PFSK-1 (cell line): ENCODE measurements around the gene BCL2L13.

ENCODE experiments used
- FOXP2 ChIP-seq: optimal IDR thresholded peaks from 2 replicates; pipeline ENCODE3; 2011; ENCODE audit warnings: borderline replicate concordance, control low read depth, inconsistent platforms; ENCODE audit not compliant: insufficient read depth; ENCODE audit errors: extremely low read length, extremely low read depth
- POLR2AphosphoS5 ChIP-seq: IDR thresholded peaks from 2 replicates; pipeline ENCODE4 v1.6.1; 2012; ENCODE audit warnings: low read depth, mild to moderate bottlenecking, control low read depth, low read length, moderate library complexity
- SIN3A ChIP-seq: IDR thresholded peaks from 2 replicates; pipeline ENCODE4 v1.6.1; 2012; ENCODE audit warnings: mild to moderate bottlenecking, low read length, moderate library complexity, borderline replicate concordance; ENCODE audit not compliant: insufficient read depth
- TAF1 ChIP-seq: IDR thresholded peaks from 2 replicates; pipeline ENCODE4 v1.6.1; 2012; ENCODE audit warnings: low read length, control low read depth, borderline replicate concordance; ENCODE audit not compliant: insufficient read depth
- TF ChIP-seq, protein P1 (sequence below), 2 experiments: IDR thresholded peaks; 2 replicates each; pipeline versions ENCODE4 v1.6.1 to v1.8.0; 2011 to 2012; ENCODE audit warnings: low read depth in 2 of 2, low read length in 2 of 2, control low read depth in 1 of 2, inconsistent platforms in 1 of 2, mild to moderate bottlenecking in 1 of 2, moderate library complexity in 1 of 2; ENCODE audit not compliant: insufficient read depth in 1 of 2

BCL2L13 gene

DNA sequence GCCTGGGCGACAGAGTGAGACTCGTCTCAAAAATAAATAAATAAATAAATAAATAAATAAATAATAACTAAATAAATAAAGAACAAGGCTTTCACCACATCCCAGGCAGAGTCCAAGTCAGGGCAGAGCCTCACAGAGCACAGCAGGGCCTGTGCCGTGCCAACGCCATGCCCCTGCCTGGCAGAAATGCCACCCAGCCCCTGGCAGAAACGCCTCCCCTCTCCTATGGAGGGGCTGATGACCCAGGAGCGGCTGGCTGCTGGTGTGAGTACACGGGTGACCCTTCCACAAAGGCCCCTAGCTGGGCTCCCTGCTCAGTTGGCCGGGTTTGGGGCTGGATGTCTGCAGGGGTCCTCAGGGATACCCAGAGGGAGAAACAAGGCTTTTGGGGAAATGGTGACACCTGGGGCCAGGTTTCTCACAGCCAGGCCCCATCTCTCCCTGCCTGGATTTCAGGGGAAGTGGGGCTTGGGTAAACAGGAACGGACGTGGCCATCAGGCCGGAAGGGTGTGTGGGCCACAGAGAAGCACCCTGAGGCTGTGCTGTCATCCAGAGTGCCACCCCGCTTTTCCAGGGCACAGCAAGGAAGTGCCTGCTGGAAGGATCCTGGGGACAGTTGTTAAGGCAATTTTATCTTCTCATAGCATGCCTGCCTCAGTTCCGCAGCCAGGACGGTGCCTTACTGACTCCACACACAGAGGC is 130.6 kb downstream of the BCL2L13 start:
- TF ChIP-seq, protein P1, sequence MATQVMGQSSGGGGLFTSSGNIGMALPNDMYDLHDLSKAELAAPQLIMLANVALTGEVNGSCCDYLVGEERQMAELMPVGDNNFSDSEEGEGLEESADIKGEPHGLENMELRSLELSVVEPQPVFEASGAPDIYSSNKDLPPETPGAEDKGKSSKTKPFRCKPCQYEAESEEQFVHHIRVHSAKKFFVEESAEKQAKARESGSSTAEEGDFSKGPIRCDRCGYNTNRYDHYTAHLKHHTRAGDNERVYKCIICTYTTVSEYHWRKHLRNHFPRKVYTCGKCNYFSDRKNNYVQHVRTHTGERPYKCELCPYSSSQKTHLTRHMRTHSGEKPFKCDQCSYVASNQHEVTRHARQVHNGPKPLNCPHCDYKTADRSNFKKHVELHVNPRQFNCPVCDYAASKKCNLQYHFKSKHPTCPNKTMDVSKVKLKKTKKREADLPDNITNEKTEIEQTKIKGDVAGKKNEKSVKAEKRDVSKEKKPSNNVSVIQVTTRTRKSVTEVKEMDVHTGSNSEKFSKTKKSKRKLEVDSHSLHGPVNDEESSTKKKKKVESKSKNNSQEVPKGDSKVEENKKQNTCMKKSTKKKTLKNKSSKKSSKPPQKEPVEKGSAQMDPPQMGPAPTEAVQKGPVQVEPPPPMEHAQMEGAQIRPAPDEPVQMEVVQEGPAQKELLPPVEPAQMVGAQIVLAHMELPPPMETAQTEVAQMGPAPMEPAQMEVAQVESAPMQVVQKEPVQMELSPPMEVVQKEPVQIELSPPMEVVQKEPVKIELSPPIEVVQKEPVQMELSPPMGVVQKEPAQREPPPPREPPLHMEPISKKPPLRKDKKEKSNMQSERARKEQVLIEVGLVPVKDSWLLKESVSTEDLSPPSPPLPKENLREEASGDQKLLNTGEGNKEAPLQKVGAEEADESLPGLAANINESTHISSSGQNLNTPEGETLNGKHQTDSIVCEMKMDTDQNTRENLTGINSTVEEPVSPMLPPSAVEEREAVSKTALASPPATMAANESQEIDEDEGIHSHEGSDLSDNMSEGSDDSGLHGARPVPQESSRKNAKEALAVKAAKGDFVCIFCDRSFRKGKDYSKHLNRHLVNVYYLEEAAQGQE (IDR thresholded peaks at IDR 0.05; ENCODE audit: insufficient read depth in 1 of 2, low read depth in 2 of 2, low read length in 2 of 2), result no peak
- TF ChIP-seq FOXP2 (no peak), POLR2AphosphoS5 (no peak), TAF1 (no peak), SIN3A (no peak)

DNA sequence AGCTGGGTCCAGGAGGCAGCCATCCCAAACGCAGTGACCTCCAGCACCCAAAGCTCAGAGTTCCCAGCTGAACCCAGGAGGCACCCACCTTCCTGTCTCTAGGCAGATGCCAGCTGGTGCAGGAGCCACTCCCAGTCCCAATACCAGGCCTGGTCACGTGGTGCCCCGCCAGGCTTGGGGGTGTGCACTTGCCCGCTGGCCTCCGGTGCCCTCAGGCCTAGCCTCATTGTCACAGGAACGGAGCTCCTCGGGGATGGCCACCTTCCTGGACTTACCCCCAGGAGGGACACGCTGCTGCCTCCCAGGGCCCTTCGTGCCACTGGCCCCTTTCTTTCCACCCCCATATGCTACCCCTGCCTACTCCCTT is 131.1 kb downstream of the BCL2L13 start:
- TF ChIP-seq TAF1, result no peak
- no peak for TF ChIP-seq FOXP2
- TF ChIP-seq POLR2AphosphoS5, result no peak

DNA sequence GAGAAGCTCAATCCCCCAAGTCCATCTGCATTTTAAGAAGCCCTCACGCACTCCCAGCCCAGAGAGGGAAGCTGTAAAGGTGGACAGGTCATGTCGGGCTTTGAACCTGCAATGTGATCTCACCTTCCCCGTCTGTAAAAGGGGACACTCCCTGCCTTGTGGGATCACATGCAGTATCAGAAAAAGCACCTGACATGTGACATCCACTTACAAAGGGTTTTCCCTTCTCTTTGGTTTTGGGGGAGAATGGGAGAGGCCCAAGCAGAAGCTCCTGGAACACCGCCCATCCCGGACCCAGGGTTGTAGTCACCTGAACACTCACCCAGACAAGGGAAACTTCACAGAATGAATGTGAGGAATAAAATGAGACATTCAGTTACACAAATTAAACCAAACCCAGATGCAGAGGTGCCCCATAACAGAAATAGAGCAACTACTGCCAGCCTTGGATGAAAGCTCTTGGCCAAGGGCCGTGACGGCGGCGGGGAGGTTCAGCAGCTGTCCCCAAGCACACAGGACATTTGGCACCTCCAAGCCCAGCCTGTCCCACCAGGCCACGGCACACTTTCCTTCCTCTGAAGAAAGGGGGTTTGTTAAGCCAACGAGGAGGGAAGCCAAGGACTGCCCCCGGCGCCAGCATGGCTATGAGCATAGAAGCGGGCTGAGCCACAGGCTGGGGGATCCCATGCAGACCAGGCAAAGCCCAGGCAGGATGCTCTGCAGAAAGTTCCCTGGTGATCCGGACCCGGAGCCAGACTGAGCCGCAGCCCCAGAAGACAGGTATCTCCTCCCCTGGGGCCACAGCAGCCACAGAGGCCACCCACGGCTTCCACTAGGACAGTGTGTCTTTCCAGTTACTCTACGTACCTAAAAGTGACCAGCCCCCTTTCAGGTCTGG is 131.9 kb downstream of the BCL2L13 start:
- TF ChIP-seq FOXP2 (no peak), POLR2AphosphoS5 (no peak), TAF1 (no peak), SIN3A (no peak)
- TF ChIP-seq, protein P1 (IDR thresholded peaks at IDR 0.05; ENCODE audit: insufficient read depth in 1 of 2, low read depth in 2 of 2, low read length in 2 of 2), result no peak

DNA sequence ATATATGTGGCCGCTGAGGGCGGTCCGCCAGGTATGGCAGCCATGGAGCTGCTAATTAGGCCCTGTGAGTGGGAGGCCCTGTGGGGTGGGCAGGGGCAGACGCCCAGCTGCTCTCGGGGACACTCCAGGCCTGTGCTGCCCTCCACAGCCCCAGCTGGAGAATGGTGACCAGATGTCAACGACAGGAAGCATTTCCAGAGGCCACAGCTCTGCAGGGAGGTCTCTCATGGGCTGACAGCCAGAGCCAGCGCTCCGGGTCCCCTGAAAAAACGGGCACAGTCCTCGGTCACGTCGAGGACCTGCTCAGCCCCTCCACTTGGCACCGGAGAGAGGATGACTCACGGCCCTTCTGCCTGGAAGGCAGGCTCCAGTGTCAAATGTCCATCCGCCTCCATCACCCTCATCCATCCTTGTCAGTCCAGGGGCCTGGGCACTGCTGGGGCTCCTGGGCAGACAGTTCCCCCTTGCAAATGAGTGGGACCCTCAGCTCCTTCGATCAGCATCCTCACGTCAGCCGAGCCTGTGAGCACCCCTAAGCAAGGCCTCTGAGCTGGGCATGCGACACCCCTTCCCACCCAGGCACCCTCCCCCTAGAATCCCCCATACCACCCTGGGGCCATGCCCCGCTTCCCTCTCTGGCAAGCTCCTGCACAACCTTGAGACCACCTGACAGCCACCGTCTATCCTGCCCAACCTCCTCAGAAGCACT is 133.8 kb downstream of the BCL2L13 start:
- TF ChIP-seq FOXP2, result peak; percentile 15
- TF ChIP-seq TAF1, result no peak

DNA sequence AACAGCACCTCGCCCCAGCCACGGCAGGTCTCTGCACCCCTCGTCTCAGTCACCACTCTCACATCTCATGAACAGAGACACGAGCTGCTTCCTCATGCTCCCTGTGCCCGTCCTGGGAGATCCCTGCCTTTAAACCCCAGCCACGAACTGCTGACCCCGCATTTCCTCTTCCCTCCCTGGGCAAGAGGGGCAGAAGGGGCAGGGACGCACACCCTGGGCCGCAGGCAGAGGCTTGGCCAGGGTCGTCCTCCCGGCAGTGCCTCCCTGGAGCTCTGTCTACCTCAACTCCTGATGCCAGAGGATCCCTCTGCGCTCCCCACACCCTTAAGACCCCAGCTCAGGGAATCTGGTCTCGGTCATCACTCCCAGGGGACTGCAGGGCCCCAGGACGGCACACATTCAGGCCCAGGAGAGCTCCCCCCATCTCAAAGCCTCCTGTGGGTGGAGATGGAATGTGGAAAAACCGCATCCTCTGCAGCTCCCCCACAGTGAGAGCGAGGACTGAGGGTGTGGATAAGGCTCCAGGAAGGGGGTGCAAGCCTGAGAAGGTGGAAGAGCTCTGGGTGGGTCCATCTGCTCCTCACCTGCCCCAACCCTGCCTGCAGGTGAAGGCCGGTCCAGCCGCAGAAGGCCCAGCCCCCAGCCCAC is 134.5 kb downstream of the BCL2L13 start:
- TF ChIP-seq FOXP2 (no peak), POLR2AphosphoS5 (no peak), TAF1 (no peak), SIN3A (no peak)
- TF ChIP-seq, protein P1 (IDR thresholded peaks at IDR 0.05; ENCODE audit: insufficient read depth in 1 of 2, low read depth in 2 of 2, low read length in 2 of 2), result no peak
